Fibroblast of pulmonary artery (primary cell): ENCODE measurements around the gene CD3E.
"Not testable (repeated sequence)": the region's sequence is repeated elsewhere in the genome, so short reads cannot be mapped to it uniquely, and the experiment has no call there.

ENCODE experiments used
- DNase-seq: peaks from one replicate; pipeline ENCODE4 v3.0.0-alpha.2; 2010; ENCODE audit warnings: low read depth
- H3K4me3 ChIP-seq: replicated peaks from 2 replicates; pipeline ENCODE4 v1.5.1; 2011; ENCODE audit warnings: low read depth, mild to moderate bottlenecking, control low read depth, low read length, moderate library complexity
- CTCF ChIP-seq: IDR thresholded peaks from 2 replicates; pipeline ENCODE4 v1.5.1; 2011; ENCODE audit warnings: mild to moderate bottlenecking, control low read depth, low read length, inconsistent platforms; ENCODE audit errors: missing control alignments

Gene CD3E

GRCh38 chr11:118301600-118302195, 2.8 kb upstream of the CD3E start:
- no peak for TF ChIP-seq CTCF
- no peak overlapping the region for H3K4me3 ChIP-seq
- DNase-seq, result no peak

GRCh38 chr11:118304227-118304567, 333 bp upstream of the CD3E start:
- DNase-seq, result no peak
- no peak for TF ChIP-seq CTCF
- no peak overlapping the region for H3K4me3 ChIP-seq

GRCh38 chr11:118305726-118306125, 1.2 kb downstream of the CD3E start:
- DNase-seq, result no peak
- no peak for TF ChIP-seq CTCF
- H3K4me3 ChIP-seq, result no peak overlapping the region

GRCh38 chr11:118306556-118306955, 2.0 kb downstream of the CD3E start:
- TF ChIP-seq CTCF, result no peak
- no peak overlapping the region for H3K4me3 ChIP-seq
- no peak for DNase-seq

GRCh38 chr11:118308995-118309528, 4.5 kb downstream of the CD3E start:
- H3K4me3 ChIP-seq, DNase-seq: not testable (repeated sequence)

- H3K4me3 ChIP-seq, result no peak overlapping the region
- no peak for TF ChIP-seq CTCF
- DNase-seq, result no peak
Measured at GRCh38 chr11:118310271-118310670, 5.7 kb downstream of the CD3E start.

- no peak for DNase-seq
- TF ChIP-seq CTCF, result no peak
- H3K4me3 ChIP-seq, result no peak overlapping the region
Measured at GRCh38 chr11:118310781-118311485, 6.4 kb downstream of the CD3E start.
